Uterus (tissue), 2 donors: ENCODE measurements around the gene NT5M.

Source experiments
- CTCF ChIP-seq, 4 experiments: fragments of 200-600 bp in 2 of 4; fragments of 450-650 bp in 2 of 4; sonication (generic) in 2 of 4; IDR thresholded peaks; one replicate each; pipeline ENCODE4 v1.5.1; 2016 to 2019; ENCODE audit warnings: antibody characterized with exemption in 4 of 4, mild to moderate bottlenecking in 2 of 4, moderate library complexity in 1 of 4
- POLR2A ChIP-seq, 2 donors: fragments of 450-650 bp; IDR thresholded peaks; one replicate each; pipeline ENCODE4 v1.6.1; 2016; ENCODE audit warnings: antibody characterized with exemption in 2 of 2, mild to moderate bottlenecking in 1 of 2, moderate library complexity in 1 of 2

DNA sequence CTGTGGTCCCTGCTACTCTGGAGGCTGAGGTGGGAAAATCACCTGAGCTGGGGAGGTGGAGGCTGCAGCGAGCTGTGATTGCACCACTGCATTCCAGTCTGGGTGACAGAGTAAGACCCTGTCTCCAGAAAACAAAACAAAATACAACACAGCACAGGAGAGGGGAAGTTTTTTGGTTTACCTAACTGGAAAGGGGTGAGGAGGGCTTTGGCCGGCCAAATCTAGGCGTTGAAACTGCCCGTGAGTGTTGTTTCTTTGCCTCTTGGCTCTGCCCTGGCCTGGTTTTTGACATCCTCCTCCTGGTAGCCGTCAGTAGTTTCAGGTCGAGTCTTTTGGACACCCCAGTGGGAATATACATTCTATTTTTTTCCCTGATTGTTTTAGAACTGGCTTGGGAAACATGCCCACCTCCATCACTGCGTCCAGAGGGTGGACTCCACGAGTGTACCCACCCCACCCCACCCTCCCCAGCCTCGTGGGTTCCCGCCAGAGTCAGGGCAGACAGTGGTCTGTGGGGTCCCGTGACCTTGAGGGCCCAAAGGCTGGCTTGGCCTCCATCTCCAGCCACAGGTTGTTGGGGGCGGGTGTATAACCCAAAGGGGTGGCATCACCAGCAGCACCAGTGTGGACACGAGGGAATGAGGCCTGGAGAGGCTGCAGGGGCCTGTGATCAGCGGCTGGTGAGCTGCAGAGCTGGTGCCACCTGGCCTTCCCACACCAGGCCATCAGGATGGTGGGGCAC lies 42.7 kb downstream of the NT5M start:
- TF ChIP-seq CTCF (IDR thresholded peaks at IDR 0.05) = no peak
- no peak for TF ChIP-seq POLR2A (IDR thresholded peaks at IDR 0.05)
